Stimulated activated CD4-positive, alpha-beta T cell treated with anti-CD3 and anti-CD28 coated beads, Interleukin-1b, Interleukin-23, amount 100 ng/mL, for 48 hours (primary cell): ENCODE results near the gene ARID3B.
"Not testable (repeated sequence)": the region's sequence is repeated elsewhere in the genome, so short reads cannot be mapped to it uniquely, and the experiment has no call there.

Source experiments
- DNase-seq: peaks from one replicate; pipeline ENCODE4 v3.0.0-alpha.2; 2020

Gene ARID3B

GRCh38 chr15:74626336-74626735 lies 85.3 kb downstream of the ARID3B start:
- DNase-seq: no peak

- DNase-seq: no peak
Observed at GRCh38 chr15:74626752-74627692, 86.0 kb downstream of the ARID3B start.

DNA sequence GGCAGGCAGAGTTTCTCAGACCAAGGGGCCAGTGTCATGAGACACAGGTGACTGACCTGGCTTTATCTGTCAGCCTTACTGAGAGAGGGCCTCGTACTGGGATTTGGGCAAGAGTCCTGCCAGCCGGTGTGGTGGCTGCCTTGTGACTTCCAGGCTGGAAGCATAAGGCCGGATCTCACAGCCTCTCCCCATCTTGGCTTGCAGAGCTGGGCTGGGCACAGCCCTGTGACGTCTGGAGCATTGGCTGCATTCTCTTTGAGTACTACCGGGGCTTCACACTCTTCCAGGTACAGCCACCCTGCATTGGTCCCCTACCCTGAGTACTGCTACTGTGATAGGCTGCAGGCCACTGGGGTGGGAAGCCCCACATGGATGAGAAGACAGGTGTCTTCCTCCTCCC lies 86.7 kb downstream of the ARID3B start:
- no peak for DNase-seq

- no peak for DNase-seq
Observed at GRCh38 chr15:74628199-74628598, 87.2 kb downstream of the ARID3B start.

GRCh38 chr15:74628949-74629348 lies 87.9 kb downstream of the ARID3B start:
- no peak for DNase-seq

DNA sequence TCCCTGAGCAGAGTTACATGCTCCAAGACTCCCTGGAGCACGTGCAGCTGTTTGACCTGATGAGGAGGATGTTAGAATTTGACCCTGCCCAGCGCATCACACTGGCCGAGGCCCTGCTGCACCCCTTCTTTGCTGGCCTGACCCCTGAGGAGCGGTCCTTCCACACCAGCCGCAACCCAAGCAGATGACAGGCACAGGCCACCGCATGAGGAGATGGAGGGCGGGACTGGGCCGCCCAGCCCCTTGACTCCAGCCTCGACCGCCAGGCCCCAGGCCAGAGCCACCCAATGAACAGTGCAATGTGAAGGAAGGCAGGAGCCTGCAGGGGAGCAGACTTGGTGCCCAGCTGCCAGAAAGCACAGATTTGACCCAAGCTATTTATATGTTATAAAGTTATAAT lies 88.7 kb downstream of the ARID3B start:
- DNase-seq: not testable (repeated sequence)

DNA sequence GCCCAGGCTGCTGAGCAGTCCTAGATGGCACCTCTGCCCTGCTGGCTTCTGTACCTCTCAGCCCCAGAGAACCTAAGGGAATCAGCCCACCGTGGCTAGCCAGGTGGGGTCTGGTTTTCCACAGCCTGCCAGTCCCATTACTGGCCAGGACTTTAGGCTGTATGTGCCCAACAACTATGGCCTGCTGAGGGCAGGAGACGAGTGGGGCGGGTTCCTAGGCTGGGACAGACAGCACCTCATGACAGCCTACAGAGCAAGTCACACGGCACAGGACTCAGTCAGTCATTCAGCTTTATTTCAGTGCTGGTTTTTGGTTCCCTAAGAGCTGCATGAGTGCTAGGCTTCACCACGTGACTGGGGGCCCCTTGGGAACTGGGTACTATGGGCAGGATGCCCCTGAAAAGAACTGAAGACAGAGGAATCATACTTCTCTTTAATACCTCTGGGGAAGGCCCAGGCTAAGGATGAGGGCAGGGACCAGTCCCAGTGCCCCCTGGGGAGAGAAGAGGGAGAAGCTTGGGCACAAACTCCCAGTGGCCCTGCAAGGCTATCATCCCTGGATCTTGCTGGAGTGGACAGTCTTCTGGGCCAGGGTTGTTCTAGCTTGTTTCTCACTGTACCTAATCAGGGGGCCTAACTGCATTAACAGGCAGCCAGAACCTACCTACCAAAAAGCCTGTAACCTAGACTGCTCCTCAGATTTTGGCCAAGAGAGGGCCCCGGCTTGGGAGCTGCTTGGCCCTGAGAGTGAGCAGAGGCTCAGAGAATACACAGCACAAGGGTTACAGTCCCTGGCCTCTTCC lies 89.5 kb downstream of the ARID3B start:
- no peak for DNase-seq

DNA sequence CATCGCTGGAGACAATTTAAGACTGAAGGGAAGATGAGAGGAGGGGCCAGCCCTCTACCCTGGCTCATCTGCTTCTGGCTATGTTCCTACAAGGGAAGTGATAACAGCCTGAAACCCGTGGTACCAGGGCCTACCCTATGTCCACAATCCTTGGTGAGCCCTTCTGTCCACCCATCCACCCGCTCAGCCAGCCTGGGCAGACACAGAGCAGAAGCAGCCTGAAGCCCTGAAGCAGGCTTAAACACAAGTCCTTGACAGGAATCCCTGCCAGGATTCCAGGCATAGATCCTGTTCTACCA lies 90.0 kb downstream of the ARID3B start:
- DNase-seq: no peak

DNA sequence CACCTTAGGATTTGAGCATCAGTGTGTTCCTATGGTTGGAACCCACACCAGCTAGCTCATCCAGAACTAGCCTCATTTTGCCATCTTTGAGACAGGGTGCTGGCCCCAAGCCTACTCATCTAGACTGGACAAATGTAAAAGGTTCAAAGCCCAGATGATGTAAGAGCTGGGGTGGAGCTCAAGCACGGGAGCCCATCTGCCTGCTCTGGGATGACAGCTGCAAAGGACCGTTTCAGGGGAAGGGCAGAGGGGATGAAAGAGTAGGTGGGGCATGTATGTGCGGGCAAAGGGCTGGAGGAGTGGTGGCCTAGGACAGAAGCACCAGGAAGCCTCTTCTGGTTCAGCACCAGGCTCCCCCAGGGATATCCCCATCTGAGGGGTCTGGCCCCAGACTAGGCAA lies 90.4 kb downstream of the ARID3B start:
- DNase-seq: no peak

GRCh38 chr15:74631935-74632560 lies 91.0 kb downstream of the ARID3B start:
- DNase-seq: peak; percentile 51

DNA sequence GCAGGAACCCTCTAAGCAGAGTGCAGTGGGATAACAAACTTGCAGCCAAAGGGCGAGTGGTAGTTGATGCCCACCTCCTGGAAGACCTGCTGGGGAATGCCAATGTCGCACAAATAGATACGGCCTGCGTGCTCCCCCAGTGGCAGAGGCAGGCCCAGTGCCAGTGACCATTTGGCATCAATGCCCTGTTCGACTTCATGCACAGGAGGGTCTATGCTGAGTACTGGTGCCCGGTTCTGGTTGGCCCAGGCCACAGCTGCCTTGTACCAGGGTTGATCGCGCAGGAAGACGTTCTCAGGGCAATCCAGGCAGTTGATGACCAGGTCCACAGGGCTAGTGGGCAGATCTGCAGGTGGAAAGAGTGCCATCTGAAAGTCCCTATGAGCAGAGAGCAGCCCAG lies 91.6 kb downstream of the ARID3B start:
- DNase-seq: no peak

- DNase-seq: no peak
Observed at GRCh38 chr15:74633781-74634180, 92.8 kb downstream of the ARID3B start.

DNA sequence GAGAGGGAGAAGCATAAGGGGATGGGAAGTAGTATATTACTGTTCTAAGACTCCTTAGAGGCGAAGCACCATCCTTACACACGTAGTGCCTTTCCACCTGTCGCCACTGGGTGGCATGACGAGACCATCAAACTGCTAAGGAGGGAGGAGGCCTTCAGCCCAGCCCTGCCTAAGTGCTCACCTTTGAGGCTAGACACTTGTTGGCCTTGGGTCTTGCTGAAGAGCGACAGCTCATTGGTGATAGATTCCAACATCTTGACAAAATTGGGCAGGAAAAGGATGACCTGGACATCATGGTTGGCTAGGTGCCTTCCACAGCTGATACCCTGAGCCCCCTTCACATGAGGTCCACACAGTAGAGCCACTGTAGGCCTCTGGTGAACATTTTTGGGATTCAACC lies 94.2 kb downstream of the ARID3B start:
- peak; percentile 75 for DNase-seq

DNA sequence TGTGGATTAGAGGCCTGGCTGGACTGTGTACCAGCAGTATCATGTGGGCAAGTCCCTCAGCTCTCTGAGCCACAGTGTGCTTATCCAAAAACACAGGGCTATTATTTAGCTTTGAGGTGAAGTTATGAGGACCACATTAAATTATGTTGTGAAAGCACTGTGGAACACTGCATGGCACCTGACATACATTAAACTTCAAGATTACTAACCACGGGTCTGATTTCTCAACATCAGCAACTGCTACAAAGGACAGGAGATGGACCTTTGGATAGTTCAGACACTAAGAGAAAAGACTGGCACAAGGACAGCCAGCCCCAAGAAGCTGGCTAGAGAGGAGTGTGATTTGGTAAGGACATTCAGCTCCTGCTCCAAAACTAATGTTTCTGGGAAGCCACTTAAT lies 96.0 kb downstream of the ARID3B start:
- DNase-seq: no peak

- no peak for DNase-seq
Observed at GRCh38 chr15:74641151-74641550, 100.1 kb downstream of the ARID3B start.

DNA sequence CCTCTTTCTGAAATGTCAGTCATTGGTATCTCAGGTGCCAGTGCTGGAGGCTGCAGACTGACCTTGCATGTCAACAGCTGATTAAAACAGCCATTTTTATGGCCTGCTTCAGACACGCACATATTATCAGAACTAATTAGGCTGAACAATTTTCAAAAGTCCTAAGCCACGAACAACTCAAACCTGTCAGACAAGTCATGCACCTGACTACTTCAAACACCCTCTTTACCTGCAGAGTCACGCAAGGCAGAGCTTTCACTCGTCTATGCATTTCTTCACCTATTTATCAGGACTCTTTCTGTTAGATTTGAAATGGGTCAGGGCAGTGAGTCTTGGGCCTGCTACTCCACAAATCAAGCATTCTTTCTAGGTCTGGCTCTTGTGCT lies 101.3 kb downstream of the ARID3B start:
- no peak for DNase-seq

- no peak for DNase-seq
Observed at GRCh38 chr15:74642734-74643664, 102.0 kb downstream of the ARID3B start.

DNA sequence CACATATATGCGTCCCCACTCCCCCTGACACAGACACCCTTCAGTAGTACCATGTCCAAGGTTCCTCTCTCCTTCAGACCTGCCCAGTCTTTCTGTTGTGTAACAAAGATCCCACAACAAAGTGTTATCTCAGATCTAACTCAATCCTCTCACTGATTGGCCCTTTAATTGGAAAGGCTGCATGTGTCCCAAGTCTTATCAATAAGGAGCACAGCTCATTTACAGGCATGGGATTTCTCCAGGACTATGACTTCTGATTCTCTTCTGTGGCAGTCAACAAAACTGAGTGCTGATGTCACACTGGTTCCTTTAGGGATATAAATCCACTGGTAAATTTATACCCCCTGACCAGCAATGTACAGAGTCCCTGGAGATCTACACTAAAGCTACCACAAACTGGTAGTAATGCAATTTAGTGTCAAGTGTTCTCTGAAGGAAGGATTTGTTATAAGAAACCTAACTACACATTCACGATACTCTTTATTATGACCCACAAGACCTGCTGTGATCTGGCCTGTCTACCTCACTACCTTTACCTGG lies 102.7 kb downstream of the ARID3B start:
- no peak for DNase-seq

DNA sequence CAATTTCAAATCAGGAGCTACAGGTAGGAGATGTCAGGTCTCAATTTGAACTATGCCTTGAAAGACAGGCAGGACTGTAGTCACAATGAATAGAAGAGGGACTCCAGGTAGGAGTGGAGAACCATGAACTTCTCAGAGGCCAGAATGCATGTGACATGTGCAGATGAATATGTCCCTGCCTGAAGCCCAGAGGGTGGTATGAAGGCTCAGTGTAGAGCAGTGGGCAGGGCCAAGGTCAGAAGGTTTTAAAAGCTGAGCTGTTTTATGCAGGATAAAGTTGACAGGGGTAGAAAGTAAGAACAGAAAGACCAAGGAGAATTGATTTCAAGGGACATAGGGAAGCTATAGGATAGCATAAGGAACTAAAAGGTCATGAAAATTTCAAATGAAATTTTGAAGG lies 105.5 kb downstream of the ARID3B start:
- DNase-seq: no peak
